ENCODE data around the gene NFATC4. TPM values are rescaled to one million over a fixed set of nuclear protein-coding genes. Genes with fewer than 3 reads are reported as not detected.

The NFATC4 gene
- total and polyA plus RNA-seq, 10 of the 15 experiments (the other 5 are each of a cell fraction or from before 2014, with no cell fraction given): 0.97 to 14.3 (median 4.9) TPM

DNA sequence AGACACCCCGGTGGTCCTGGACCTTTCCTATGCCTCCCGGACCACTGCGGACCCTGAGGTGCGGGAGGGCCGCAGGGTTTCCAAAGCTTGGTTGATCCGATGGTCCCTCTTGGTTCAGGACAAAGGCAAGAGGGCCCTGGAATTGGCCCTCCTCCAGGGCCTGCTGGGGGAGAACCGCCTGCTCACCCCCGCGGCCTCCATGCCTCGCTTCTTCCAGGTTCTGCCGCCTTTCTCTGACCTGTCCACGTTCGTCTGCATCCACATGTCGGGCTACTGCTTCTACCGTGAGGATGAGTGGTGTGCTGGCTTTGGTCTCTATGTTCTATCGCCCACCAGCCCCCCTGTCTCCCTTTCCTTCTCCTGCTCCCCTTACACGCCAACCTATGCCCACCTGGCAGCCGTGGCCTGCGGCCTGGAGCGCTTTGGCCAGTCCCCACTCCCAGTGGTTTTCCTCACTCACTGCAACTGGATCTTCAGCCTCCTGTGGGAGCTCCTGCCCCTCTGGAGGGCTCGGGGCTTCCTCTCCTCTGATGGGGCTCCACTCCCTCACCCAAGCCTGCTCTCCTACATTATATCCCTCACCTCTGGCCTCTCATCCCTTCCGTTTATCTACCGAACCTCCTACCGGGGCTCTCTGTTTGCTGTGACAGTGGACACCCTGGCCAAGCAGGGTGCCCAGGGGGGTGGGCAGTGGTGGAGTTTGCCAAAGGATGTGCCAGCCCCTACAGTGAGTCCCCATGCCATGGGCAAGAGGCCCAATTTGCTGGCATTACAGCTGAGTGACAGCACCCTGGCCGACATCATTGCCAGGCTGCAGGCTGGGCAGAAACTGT lies 47.7 kb downstream of the NFATC4 start:
- FAIRE-seq: no peak
- Histone ChIP-seq H3K4me1 (ENCODE audit: control insufficient read depth, insufficient read depth, low read length) (no peaks in the 10 kb centered on the region), H3K4me3 (no peak overlapping the region), H3K27me3 (replicated peaks in 1 of 2; ENCODE audit: control insufficient read depth in 2 of 2, insufficient read depth in 2 of 2, low read length in 1 of 2) (peaks cover 0 to under 1% of the 10 kb centered on the region in 2 experiments; a peak in 3 of 4 replicates), H4K20me1 (ENCODE audit: control insufficient read depth, insufficient read depth) (no peaks in the 10 kb centered on the region), H3K79me2 (ENCODE audit: control insufficient read depth, insufficient read depth, low read length) (no peaks in the 10 kb centered on the region), H3K27ac (ENCODE audit: control insufficient read depth, insufficient read depth) (no peak overlapping the region), H3K9ac (ENCODE audit: control insufficient read depth, insufficient read depth, low read length) (no peak overlapping the region), H3K9me3 (replicated peaks; ENCODE audit: control insufficient read depth, insufficient read depth, low read length) (no peaks in the 10 kb centered on the region), H2AFZ (ENCODE audit: control insufficient read depth, low read depth, low read length) (no peak overlapping the region), H3K4me2 (ENCODE audit: control insufficient read depth, insufficient read depth) (no peak overlapping the region), H3K36me3 (ENCODE audit: control insufficient read depth in 2 of 2, insufficient read depth in 2 of 2, low read length in 1 of 2) (no peaks in the 10 kb centered on the region)
- ChIA-PET RAD21 (ENCODE audit: unreplicated experiment) (no interaction called here), POLR2A (interaction anchor here (1.0 kb wide), 1 partner anchor 14 kb away, joined by 3 read pairs; the partner anchor contains the start of gene KHNYN), SMC1A (ENCODE audit: uncharacterized antibody, unreplicated experiment) (no interaction called here), CTCF (no interaction called here)
- in situ Hi-C loops (cut with MboI): no loop called here
- 68% methylated on average over 25 of the region's 25 CpGs for WGBS (ENCODE audit: insufficient coverage, insufficient replicate concordance, low lambda C conversion rate, missing lambda C conversion rate)
- TF ChIP-seq POLR2AphosphoS2 (IDR thresholded peaks at IDR 0.05; ENCODE audit: low read depth, low read length) (no peak), RELA (IDR thresholded peaks at IDR 0.05; ENCODE audit: borderline replicate concordance, partially characterized antibody) (no peak), MTA2 (IDR thresholded peaks at IDR 0.05; ENCODE audit: low read depth) (no peak), STAT3 (IDR thresholded peaks at IDR 0.05; ENCODE audit: low read depth, low read length) (no peak), CBFB (IDR thresholded peaks at IDR 0.05; ENCODE audit: low read depth) (no peak), MXI1 (IDR thresholded peaks at IDR 0.05; ENCODE audit: low read depth, low read length) (no peak), GABPA (IDR thresholded peaks at IDR 0.05; ENCODE audit: low read depth) (no peak), EP300 (IDR thresholded peaks at IDR 0.05; ENCODE audit: borderline replicate concordance in 1 of 2, control insufficient read depth in 1 of 2, low read depth in 2 of 2, low read length in 2 of 2) (no peak)
- TF ChIP-seq, protein P1, sequence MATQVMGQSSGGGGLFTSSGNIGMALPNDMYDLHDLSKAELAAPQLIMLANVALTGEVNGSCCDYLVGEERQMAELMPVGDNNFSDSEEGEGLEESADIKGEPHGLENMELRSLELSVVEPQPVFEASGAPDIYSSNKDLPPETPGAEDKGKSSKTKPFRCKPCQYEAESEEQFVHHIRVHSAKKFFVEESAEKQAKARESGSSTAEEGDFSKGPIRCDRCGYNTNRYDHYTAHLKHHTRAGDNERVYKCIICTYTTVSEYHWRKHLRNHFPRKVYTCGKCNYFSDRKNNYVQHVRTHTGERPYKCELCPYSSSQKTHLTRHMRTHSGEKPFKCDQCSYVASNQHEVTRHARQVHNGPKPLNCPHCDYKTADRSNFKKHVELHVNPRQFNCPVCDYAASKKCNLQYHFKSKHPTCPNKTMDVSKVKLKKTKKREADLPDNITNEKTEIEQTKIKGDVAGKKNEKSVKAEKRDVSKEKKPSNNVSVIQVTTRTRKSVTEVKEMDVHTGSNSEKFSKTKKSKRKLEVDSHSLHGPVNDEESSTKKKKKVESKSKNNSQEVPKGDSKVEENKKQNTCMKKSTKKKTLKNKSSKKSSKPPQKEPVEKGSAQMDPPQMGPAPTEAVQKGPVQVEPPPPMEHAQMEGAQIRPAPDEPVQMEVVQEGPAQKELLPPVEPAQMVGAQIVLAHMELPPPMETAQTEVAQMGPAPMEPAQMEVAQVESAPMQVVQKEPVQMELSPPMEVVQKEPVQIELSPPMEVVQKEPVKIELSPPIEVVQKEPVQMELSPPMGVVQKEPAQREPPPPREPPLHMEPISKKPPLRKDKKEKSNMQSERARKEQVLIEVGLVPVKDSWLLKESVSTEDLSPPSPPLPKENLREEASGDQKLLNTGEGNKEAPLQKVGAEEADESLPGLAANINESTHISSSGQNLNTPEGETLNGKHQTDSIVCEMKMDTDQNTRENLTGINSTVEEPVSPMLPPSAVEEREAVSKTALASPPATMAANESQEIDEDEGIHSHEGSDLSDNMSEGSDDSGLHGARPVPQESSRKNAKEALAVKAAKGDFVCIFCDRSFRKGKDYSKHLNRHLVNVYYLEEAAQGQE (IDR thresholded peaks at IDR 0.05; ENCODE audit: low read depth, low read length): no peak
- DNase-seq (ENCODE audit: low read depth, low spot score): no peak
- BruUV-seq (replicated peaks): no TSS peak
- ATAC-seq: no peak
- intact Hi-C loops (cut with micrococcal nuclease; ENCODE audit: unreplicated experiment): no loop called here
